HG03196 (cell line): ENCODE data around the gene NLRC3.

Experiments
- ATAC-seq: cut with Tn5 transposase; IDR thresholded peaks from one replicate; pipeline ENCODE4 v1.9.1; 2021; ENCODE audit not compliant: unreplicated experiment

NLRC3 gene

DNA sequence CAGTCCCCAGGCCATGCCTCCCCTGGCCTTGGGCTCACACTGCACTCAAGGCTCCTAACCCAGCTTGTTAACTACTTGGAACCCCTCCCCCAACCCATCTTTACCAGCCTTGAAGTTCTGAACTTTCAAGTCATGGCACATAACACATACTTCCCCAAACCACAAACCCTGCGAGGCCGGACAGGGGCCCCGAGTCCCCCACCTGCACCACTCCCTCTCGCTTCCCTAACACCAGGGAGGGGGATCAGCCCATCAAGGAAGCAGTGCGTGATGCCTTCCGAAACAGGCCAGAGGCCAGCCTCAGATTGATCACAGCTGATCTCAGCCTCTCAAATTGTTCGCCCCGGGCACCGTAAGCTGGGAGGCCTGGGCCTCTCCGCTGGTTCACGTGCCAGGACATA, 3.0 kb upstream of the NLRC3 start:
- no peak for ATAC-seq

DNA sequence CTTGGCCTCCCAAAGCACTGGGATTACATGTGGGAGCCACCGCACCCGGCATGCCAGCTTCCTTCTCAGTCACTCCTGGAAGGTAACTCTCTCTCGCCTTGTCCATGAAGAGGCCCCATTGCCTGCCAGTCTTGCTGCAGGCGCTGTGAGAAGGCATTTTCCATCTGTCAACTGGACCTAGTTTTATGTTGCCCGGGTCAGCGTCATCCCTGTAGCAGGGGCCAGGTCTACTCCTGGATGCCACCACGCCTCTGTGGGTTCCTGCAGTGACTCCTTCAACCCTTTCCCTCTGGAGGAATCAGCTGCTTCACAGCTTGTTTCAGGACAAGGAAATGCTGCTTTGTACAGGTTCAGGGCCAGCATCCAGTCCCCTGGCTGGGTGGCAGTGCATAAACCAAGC, 2.6 kb upstream of the NLRC3 start:
- no peak for ATAC-seq

DNA sequence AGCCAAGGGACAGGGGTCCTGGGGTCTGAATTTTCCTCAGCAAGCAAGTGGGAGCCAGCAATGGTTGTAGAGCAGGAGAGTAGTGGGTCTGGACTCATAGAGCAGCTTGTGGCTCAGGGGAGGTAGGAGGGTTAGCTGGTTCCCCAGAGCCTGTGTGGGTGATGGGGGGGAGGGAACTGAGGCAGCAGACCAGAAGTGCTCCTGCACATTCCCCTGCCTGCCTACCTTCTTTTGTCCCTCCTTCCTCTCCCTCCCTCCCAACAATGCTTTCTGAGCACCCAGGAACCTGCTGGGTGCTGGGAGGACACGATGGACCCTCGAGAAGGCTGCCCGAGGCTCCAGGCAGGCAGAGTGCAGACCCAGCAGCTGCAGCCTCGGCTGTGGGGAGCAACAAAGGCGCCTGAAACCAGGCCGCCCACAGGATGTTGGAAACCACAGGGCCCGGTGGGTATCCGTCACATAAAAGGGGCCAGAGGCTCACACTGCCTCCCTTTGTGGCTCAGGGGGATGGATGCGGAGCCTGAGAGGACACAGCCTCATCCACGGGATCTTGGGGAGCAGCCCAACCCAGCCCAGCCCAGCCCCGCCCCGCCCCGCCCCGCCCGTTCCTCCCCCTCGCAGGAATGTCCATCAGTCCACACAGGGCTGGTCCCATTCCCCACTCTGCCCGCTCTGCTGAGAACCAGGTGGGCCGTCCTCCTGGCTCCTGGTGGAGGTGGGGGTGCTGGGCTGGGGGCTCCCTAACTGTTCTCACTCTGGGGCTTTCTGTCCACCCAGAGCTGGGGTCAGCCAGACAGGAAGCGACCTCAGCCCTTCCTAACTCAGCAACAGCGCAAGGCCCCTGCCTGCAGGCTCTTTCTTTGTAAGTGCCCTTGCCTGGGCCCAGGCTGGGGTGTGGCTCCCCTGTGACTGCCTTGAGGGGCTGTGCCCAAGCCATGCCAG, 1.7 kb upstream of the NLRC3 start:
- peak; percentile 48 for ATAC-seq

DNA sequence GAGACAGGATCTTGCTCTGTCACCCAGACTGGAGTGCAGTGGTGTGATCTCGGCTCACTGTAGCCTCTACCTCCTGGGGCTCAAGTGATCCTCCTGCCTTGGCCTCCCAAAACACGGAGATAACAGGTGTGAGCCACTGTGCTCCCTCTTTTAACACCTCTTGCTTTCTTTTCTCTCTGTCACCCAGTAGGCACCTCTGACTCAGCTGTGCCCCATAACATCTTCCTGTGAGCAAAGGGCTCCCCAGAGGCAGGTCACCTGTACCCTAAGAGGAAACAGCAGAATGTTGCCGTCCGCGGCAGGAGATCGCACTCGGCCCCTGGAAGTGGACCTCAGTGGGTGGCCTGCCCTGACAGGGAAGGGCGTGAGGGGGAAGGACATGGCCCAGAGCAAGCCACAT, 918 bp upstream of the NLRC3 start:
- ATAC-seq: no peak

DNA sequence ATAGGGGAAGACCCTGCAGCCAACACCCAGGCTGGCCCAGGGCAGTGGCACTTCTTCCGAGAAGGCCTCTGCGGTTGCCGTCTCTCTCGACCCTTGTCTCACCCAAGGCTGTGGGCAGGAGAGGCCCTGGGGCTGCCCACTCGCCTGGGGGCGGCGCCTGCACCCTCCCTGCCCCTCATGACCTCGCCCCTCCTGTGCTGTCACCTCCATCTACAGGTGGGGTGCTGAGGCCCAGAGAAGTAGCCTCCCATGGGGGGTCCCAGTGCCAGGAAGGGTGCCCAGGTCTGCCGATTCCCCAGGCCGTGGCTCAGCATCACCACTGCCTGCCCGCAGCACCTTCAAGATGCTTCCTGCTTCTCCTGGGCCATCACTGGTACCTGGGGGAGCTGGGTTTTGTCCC, 992 bp downstream of the NLRC3 start:
- no peak for ATAC-seq

DNA sequence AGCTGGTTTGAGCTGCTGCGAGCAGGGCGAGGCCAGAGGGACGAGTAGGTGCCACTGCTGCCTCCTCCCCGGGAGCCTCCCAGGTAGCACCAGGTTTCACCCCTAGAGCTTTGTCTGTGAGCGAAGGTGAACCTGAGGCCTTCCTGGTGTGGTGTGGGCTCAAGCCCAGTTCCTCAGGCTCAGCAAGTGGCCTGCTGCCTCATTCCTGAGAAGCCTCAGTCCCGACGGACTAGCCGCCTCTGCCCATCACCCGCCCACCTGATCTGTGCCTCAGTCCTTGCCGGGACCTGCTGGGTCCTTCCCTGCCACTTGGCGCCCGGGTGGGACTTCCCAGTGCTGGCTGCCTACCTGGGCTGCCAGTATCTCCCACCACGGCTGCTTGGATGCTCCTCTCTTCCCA, 1.7 kb downstream of the NLRC3 start:
- no peak for ATAC-seq

DNA sequence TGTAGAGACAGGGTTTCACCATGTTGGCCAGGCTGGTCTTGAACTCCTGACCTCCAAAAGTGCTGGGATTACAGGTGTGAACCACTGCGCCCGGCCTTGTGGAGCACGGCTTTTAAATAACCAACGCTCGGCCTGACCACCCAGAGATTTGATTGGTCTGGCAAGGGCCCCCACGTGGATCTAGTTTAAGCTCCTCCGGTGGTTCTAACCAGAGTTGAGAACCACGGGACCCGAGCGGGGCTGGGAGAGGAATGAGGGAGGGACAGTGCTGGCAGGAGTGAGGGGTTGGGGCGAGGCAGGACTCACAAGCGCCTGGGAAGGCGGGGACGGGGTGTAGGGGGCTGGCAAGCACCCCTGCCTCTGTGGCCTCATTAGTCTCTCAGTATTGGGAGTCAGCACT, 3.0 kb downstream of the NLRC3 start:
- ATAC-seq: no peak

DNA sequence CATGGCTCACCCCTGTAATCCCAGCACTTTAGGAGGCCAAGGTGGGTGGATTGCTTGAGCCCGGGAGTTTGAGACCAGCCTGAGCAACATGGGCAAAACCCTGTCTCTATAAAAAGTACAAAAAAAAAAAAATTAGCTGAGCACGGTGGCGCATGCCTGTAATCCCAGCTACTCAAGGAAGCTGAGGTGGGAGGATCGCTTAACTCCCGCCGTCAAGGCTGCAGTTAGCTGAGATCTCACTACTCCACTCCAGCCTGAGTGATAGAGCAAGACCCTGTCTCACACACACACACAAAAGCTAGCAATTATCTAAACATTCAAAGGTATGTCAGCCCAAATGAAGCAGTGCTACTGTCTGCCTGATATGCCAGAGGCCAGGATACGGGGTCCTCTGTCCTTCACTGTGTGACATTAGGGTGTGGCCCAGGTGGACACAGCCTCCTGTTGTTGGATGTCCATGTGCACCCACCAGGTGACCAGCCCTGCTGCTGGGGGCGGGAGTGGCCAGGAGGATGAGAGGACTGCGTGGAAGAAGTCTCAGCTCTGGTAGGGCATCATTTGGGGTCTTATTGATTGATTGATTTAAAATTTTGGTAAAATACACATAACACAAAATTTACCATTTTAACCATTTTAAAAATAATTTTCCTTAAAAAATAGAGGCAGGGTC, 3.9 kb downstream of the NLRC3 start:
- no peak for ATAC-seq

DNA sequence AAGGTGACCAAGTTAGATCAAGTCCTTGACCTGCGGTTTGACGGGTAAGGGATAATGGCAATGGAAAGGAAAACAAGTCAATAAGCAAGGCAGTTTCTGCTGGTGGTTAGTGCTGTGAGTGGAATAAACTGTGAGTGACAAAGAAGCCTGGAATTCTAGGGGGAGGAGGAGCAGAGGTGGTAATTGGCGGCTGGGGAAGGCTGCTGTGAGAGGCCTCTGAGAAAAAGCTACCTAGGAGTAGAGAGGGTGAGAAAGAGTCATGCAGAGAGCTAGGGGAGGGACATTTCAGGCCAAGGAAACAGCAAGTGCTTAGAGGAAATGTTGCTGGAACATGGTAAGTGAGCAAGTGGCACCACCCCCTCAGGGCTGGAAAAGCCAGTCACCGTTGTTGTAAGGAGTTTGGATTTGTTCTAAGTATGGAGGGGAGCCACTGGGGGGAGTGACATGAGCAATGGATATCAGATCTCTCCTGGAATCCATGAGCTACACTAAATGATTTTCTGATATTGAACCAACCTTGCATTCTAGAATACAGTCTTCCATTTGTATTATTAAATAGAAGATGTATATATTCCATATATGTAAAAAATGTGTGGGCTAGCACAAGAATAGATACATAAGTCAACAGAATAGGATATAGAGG, 6.7 kb downstream of the NLRC3 start:
- no peak for ATAC-seq

DNA sequence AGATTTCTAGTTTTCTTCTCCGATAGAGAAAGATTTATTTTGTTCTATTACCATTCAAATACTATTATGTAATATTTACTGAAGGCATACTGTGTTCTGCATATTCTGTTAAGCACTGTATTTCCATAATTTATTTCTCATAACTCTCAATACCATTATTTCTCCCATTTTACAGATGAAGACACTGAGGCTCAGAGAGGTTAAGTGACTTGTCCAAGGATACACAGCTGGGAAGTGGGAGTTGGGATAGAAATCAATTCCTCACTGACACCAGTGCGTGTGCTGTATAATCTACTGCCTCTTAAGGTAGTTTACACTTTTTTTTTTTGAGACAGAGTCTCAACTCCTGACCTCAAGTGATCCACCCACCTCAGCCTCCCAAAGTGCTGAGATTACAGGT, 7.4 kb downstream of the NLRC3 start:
- ATAC-seq: no peak

DNA sequence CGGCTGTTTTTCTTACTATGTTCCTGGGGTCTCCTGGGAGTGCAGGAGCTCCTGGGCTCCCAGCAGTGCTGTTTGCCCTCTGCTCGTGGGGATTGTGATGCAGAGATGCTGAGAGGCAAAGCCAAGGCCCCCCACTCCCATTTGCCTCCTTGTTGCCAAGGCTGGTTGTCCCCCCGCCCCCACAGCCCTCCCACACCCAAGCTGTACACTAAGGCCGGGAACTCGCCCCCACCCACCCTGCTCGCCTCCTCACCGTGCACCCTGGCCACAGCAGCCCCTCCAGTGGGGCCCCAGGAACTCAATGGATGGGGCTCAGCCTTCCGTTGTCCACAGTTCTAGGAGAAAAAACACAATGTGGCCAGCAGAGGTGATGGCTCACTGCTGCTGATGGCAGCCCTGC, 10.2 kb downstream of the NLRC3 start:
- no peak for ATAC-seq

DNA sequence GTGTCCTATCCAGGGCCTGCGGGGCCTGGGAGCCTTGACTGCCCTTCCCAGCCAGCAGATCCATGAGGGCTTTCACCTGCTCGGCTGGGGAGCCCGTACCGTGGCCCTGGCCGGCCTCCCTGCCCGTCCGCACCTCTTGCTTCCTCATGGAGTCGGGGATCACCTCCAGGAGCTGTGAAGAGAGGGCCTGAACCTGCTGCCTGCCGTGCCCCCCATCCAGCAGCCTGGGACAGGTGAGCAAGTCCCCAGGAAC, 12.4 kb downstream of the NLRC3 start:
- no peak for ATAC-seq

DNA sequence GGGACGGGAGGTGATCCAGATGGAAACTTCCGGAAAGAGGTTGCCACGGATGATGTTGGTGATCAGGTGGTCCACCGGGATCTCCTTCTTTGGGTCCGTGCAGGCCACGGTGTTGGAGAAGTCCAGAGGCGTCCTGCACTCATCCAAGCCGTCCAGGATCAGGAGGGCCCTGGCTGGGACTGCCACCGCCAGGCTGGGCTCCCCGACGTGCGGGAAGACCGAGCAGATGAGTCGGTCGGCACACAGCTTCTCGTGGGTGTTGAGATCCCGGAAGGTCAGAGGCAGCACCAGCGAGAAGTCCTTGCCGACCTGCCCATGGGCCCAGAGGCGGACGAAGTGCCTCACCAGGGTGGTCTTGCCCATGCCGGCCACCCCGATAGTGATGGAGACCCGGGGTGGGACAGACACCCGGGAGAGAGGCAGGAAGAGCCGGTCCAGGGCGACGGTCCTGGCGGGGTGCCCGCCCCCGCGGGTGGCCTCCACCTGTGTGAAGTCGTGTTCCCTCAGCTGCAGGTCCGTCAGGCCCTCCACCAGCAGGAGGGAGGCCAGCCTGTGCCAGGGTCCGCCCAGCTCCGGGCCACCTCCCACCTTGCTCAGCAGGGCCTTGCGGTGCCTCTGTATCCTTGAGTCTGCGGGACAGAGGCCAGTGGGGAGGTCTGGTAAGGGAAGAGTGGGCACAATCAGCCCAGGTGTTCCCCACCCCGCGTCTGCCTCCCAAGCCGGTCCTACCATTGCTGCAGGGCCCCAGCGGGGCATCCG, 12.9 kb downstream of the NLRC3 start:
- no peak for ATAC-seq

DNA sequence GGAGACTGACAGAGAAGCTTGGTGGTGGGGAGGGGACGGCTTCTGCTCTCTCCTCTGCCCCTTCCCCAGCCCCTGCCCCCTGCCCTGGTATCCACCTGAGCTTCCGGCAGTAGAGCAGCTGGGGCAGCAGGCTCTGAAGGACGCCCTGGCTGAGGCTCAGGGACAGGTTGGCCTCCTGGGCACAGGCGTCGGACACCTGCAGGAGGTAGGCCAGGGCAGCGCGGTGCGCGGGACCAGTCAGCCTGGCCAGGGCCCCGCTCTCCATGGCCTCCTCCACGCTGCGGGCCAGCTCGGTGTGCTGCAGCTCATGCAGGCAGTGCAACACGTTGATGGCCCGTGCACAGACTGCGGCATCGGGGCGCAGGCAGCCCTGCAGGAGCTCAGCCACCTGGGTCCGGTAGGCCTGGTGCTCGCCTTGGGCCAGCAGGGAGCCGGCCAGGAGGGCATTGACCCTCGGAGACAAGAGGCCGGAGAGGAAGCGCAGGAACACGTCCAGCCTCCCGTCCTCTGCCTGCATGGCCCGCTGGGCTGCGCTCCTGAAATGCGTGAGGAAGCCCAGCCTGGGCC, 14.2 kb downstream of the NLRC3 start:
- ATAC-seq: no peak

DNA sequence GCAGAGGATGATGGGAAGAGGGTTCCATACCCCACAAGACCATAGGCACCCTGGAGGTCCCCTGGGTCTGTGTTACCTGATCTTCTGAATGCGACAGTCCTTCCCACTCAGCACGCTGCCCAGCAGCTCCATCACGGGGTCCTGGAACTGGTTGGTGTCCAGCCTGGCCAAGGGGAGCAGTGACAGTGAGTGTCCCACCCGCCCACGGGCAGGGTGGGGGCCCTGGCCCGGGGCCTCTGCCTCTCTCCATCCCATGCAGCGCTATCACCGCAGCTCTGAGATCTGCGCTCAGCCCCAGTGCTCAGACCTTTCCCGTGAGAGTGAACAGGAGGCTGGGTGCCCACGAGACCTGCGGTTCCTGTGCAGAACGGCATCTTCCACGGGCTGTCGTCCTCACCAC, 15.6 kb downstream of the NLRC3 start:
- ATAC-seq: no peak

DNA sequence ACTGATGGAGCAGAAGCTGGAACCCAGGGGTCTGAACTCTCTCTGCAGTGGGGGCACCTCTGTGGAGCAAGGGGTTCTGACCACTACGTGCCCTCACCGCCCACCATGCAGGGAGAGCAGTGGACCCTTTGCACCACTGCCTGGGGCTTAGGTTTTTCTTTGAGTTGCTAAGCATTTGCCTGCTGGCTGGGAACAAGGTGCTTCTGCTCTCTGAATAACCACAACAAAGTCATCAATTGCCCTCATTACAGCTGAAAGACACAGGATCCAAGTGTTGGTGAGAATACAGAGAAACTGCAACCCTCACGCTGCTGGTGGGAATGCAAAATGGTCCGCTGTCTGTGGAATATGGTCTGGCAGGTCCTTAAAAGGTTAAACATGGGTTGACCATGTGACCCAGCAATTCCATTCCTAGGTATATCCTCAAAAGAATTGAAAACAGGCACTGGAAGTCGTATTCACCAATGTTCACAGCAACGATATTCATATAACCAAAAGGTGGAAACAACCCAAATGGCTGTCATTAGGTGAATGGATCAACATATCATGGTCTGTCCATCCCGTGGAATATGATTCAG, 22.8 kb downstream of the NLRC3 start:
- no peak for ATAC-seq

DNA sequence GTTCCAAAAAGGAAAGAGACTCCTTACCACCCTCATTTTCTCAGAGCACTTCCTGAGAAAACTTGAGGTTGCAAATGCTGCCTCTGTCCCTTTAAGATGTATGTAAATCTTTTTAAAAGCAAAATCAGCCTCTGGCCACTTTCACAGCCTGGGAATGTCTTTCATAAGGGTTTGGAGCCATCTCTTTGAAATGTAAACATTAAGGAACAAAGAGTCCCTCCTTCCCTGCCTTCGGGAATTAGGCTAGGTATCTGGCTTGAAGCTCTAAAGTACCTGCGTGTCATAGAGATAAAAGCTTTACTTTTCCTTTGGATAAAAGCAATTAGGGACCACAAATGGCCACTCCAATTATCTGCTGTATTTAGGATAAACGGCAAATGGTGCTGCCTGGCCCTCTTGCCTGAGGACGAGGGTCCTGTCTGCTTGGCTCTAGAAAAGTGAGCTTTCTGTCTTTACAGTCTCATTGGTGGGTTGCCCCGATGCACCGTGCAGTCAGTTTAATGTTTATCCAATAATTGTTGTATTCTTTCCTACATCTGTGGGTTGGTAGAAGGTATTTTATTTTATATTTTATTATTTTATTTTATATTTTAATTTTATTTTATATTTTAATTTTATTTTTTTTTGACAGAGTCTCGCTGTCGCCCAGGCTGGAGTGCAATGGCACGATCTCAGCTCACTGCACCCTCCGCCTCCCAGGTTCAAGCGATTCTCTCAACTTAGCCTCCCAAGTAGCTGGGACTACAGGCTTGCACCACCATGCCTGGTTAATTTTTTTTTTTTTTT, 23.9 kb downstream of the NLRC3 start:
- no peak for ATAC-seq

DNA sequence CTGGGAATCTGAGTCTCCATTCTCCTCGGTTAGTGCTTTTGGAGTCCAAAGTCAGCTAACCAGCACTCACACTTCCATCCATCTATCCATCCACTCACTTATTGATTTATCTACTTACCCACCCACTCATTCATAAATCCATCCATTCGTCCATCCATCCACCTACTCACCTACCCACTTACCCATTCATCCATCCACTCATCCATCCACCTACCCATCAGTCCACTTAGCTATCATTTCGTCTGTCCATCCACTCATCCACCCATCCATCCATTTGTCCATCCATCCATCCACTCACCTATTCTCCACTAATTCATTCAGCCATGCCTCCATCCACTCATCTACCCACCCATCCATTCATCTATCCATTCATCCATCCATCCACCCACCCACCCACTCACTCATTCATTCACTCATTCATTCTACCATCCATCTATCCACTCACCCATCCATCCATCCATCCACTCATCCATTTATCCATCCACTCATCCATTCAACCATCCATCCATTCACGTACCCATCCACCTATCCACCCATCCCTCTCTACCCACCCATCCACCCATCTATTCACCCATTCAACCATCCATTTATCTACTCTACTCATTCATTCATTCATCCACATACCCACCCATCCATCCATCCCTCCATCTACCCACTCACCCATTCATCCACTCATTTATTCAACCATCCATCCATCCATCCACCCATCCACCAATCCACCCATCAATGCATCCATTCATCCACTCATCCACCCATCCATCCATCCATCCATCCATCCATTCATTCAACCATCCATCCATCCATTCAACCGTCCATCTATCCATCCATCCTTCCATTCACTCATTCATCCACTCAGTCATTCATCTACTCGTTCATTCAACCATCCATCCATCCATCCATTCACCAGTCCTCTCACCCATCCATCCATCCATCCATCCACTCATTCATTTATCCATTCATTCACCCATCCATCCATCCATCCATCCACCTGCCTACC, 26.1 kb downstream of the NLRC3 start:
- ATAC-seq: no peak

DNA sequence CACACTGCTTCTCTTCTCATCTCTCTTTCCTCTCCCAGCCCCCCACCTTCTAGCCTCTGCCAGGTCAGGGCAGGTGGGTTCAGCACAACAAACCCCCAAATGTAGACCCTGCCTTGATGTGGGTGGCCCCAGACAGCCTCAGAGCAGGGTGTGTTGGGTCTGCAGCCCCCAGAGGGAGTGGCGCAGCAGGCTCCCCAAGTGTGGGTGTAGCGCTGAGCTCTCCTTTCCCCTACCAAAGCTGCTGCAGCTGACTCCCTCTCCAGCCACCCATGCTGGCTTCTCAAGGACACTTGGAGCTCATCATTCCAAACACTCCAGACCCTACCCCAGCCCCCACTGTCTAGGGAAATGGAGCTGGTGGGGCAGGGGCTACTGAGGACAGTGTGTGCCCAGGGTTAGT, 27.3 kb downstream of the NLRC3 start:
- no peak for ATAC-seq
